Measurements from ENCODE around the gene TPD52L1.

Gene TPD52L1

DNA sequence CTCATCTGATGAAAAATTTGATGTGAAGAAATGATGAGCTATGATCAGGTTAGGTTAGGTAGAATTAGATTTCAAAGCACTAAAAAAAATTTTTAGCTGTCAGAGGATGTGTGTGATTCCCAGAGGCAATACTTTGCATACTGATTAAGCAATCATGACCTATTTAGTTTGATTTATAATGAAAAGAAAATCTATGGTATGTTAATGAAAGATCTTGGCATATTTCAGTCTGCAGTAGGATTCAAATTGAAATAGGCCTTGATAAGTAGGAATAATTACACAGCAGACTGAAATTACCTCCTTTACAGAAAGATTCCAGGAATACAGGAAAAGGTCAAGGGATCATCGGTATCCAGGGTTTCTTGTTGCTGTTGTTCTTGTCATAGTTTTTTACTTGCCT is 78.9 kb downstream of the TPD52L1 start:
- Histone ChIP-seq H3K36me3 (ENCODE audit: control insufficient read depth, insufficient read depth, low read length) (no peaks in the 10 kb centered on the region), H3K9me3 (ENCODE audit: control insufficient read depth, low read length) (no peaks in the 10 kb centered on the region), H3K27me3 (ENCODE audit: control insufficient read depth, insufficient read depth, low read length) (no peaks in the 10 kb centered on the region), H3K4me1 (ENCODE audit: control insufficient read depth, insufficient read depth, low read length) (peaks cover 7% of the 10 kb centered on the region), H3K9ac (ENCODE audit: low read length) (no peak overlapping the region), H3K4me3 (ENCODE audit: low read length) (no peak overlapping the region)

DNA sequence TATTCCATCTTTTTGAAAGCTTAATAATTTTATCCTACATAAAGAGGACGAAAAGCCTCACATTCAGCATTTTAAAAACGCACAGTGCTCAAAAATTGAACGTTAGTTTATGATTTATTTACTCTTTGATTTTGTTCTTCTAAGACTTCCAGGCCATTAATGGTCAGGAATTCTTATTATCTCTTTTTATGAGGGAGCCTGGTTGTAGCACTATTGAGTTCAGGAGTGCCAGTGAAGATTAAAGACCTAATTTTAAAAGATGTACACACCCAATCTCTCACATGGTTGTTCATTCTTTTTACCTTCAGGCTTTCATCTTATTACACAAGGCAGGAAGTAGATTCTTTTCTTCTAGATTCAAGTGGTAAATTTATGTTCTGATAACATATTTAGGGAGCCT is 79.6 kb downstream of the TPD52L1 start:
- Histone ChIP-seq H3K4me3 (ENCODE audit: low read length) (no peak overlapping the region), H3K9me3 (ENCODE audit: control insufficient read depth, low read length) (no peaks in the 10 kb centered on the region), H3K36me3 (ENCODE audit: control insufficient read depth, insufficient read depth, low read length) (no peaks in the 10 kb centered on the region), H3K4me1 (ENCODE audit: control insufficient read depth, insufficient read depth, low read length) (peaks cover 7% of the 10 kb centered on the region), H3K27me3 (ENCODE audit: control insufficient read depth, insufficient read depth, low read length) (no peaks in the 10 kb centered on the region), H3K9ac (ENCODE audit: low read length) (no peak overlapping the region)

DNA sequence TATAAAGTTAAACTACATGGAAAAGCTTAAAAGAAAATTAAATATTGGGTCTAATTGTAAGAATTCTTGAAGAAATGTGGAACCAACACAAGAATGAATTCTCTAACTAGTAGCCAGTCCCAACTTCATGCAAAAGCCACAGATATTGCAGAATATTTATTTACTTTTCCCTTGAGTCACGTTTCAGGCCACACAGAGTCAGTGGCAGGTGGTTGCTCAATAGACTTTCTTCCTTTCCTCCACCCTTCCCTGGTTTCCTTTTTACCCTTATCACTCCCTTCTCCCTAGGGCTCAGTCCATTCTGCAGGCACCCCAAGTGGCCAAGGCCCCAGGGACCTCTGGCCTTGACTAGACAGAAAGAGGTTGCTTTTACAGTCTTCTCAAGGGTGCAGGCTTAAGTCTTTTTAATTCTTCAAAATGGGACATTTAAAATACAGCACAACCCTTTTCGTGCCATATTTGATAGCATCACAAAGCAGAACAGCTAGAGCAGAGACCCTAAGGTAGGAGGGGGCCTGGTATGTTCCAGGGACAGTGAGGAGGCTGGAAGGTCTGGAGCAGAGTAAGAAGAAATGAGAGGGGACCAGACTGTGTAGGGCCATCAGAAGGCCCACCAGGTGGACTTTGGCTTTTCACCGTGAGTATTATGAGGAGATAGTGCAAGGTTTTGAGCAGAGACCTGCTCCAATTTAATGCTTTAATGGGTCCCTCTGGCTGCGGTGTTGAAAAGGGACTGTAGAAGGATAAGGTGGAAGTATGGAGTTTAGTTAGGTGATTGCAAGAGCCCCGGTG is 83.2 kb downstream of the TPD52L1 start:
- Histone ChIP-seq H3K9me3 (ENCODE audit: control insufficient read depth, low read length) (no peaks in the 10 kb centered on the region), H3K4me1 (ENCODE audit: control insufficient read depth, insufficient read depth, low read length) (no peaks in the 10 kb centered on the region), H3K27me3 (ENCODE audit: control insufficient read depth, insufficient read depth, low read length) (no peaks in the 10 kb centered on the region), H3K4me3 (ENCODE audit: low read length) (no peak overlapping the region), H3K9ac (ENCODE audit: low read length) (no peak overlapping the region), H3K36me3 (ENCODE audit: control insufficient read depth, insufficient read depth, low read length) (no peaks in the 10 kb centered on the region)

DNA sequence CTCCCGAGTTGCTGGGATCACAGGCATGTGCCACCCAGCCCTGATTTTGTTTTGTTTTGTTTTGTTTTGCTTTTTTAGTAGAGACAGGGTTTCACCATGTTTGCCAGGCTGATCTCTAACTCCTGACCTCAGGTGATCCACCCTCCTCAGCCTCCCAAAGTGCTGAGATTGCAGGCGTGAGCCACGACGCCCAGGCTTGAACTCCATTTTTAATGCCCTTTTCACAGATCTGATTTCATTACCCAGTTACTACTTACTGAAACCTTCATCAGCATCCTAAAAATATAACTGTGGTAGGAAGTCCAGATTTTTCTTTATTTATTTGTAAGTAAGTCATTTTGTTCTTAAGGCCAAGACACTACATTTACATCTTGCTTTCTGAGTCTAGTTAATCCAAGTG is 84.2 kb downstream of the TPD52L1 start:
- Histone ChIP-seq H3K4me1 (ENCODE audit: control insufficient read depth, insufficient read depth, low read length) (no peaks in the 10 kb centered on the region), H3K36me3 (ENCODE audit: control insufficient read depth, insufficient read depth, low read length) (no peaks in the 10 kb centered on the region), H3K9me3 (ENCODE audit: control insufficient read depth, low read length) (no peaks in the 10 kb centered on the region), H3K4me3 (ENCODE audit: low read length) (no peak overlapping the region), H3K9ac (ENCODE audit: low read length) (no peak overlapping the region), H3K27me3 (ENCODE audit: control insufficient read depth, insufficient read depth, low read length) (no peaks in the 10 kb centered on the region)

DNA sequence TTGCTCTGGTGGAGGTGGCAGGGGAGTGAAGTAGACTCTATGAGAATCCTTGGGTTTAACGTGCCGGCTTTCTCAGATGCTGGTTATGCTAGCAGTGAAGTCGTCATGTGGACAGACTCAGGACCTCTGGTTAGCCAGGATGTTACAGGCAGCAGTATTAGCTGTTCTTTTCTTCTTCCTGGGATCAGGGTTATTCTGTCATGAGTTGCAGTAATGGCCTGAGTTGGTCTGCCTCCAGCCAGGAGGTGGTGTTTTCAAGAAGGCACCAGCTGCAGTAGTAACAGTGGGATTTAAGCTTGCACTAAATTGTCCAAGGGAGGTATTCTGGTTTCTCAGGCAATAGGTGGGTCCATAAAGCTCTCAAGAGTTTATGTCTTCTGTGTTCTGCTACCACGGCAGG is 91.5 kb downstream of the TPD52L1 start:
- Histone ChIP-seq H3K27me3 (ENCODE audit: control insufficient read depth, insufficient read depth, low read length) (no peaks in the 10 kb centered on the region), H3K36me3 (ENCODE audit: control insufficient read depth, insufficient read depth, low read length) (no peaks in the 10 kb centered on the region), H3K4me3 (ENCODE audit: low read length) (no peak overlapping the region), H3K4me1 (ENCODE audit: control insufficient read depth, insufficient read depth, low read length) (no peaks in the 10 kb centered on the region), H3K9ac (ENCODE audit: low read length) (no peak overlapping the region), H3K9me3 (ENCODE audit: control insufficient read depth, low read length) (no peaks in the 10 kb centered on the region)

DNA sequence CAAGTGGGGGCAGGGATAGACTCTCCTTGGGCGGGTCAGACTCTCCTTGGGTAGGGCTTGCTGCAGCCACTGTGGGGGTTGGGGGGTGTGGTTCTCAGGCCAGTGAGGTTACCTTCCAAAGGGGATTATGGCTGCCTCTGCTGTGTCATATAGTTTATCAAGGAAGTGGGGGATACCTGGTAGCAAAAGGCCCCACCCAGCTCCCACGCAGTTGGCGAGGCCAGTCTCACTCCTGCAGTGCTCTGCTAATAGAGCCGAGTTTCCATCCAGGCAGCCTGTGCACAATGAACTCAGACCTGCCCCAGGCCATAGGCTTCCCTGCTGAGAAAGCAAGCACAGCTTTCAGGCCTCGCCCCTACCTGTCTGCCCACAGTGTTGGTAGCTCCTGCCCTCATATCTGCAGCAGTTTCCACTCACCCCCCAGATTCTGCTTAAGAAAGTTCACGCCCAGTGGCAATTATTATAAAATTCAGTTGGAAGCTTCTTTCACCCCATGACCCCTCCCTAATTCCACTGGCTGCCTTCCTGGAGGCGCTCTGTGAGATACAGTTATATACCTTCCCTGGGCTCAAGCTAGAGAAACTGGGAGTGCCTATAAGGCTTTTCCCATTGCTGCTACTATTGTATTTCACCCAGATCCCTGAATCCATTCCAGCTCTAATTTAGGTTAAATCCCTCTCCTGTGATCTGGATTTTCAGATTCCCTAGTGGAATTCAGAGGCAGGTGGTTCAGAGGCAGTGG is 92.1 kb downstream of the TPD52L1 start:
- H3K27me3 ChIP-seq (ENCODE audit: control insufficient read depth, insufficient read depth, low read length): no peaks in the 10 kb centered on the region
- H3K9me3 ChIP-seq (ENCODE audit: control insufficient read depth, low read length): no peaks in the 10 kb centered on the region
- no peak overlapping the region for H3K4me3 ChIP-seq (ENCODE audit: low read length)
- H3K36me3 ChIP-seq (ENCODE audit: control insufficient read depth, insufficient read depth, low read length): no peaks in the 10 kb centered on the region
- H3K9ac ChIP-seq (ENCODE audit: low read length): no peak overlapping the region
- H3K4me1 ChIP-seq (ENCODE audit: control insufficient read depth, insufficient read depth, low read length): no peaks in the 10 kb centered on the region

DNA sequence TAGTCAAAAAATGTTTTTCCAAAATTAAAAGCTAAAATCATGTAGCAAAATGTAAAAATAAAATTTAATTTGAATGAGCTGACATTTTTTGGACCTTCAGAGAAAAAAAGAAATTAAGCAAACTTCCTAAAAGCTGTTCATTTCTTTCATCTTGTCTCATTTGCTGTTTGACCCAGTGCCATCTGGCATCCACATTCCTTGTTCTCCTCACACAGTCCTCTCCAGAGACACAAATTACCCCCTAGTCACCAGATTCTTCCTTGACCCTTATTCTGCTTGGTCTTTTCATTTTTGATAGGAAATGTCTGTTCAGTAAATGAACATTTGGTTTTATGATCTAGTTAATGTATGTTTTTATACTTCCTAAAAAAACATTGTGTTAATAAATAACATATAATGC is 93.0 kb downstream of the TPD52L1 start:
- Histone ChIP-seq H3K27me3 (ENCODE audit: control insufficient read depth, insufficient read depth, low read length) (no peaks in the 10 kb centered on the region), H3K9me3 (ENCODE audit: control insufficient read depth, low read length) (no peaks in the 10 kb centered on the region), H3K4me1 (ENCODE audit: control insufficient read depth, insufficient read depth, low read length) (no peaks in the 10 kb centered on the region), H3K4me3 (ENCODE audit: low read length) (no peak overlapping the region), H3K36me3 (ENCODE audit: control insufficient read depth, insufficient read depth, low read length) (no peaks in the 10 kb centered on the region), H3K9ac (ENCODE audit: low read length) (no peak overlapping the region)

DNA sequence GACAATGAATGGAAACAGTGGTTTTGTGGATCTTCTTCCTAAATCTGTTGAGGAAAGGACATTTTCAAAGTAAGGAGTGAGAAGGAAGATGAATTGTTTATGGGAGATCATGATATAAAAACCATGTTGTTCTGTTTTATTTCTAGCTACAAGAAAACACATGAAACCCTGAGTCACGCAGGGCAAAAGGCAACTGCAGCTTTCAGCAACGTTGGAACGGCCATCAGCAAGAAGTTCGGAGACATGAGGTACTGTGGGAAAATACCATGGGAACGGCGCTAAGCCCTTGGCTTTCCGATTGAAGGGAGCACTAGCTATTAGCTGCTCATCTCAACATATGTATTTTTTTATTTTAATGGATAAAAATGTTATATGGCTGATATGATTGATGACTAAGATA is 94.6 kb downstream of the TPD52L1 start:
- no peaks in the 10 kb centered on the region for H3K27me3 ChIP-seq (ENCODE audit: control insufficient read depth, insufficient read depth, low read length)
- H3K9me3 ChIP-seq (ENCODE audit: control insufficient read depth, low read length): no peaks in the 10 kb centered on the region
- no peaks in the 10 kb centered on the region for H3K4me1 ChIP-seq (ENCODE audit: control insufficient read depth, insufficient read depth, low read length)
- H3K36me3 ChIP-seq (ENCODE audit: control insufficient read depth, insufficient read depth, low read length): no peaks in the 10 kb centered on the region
- no peak overlapping the region for H3K4me3 ChIP-seq (ENCODE audit: low read length)
- no peak overlapping the region for H3K9ac ChIP-seq (ENCODE audit: low read length)

DNA sequence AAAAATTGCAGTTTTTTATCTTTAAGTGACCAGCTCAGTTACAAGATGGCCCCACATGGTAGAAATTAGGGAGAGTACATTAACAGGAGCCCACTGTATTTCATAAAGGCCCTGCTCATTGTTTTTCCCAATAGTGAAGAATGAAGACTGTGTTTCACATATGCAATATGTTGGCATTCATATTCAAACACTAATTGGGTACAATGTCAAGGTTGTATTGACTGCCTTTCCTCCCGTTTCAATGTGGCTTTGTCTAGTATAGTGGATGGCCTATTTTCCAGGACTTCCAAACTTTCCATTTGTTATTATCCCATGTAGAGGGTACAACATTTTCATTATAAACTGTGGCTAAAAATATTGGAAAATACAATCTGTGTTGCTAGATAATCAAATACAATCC is 96.9 kb downstream of the TPD52L1 start:
- H3K9ac ChIP-seq (ENCODE audit: low read length): no peak overlapping the region
- no peaks in the 10 kb centered on the region for H3K4me1 ChIP-seq (ENCODE audit: control insufficient read depth, insufficient read depth, low read length)
- no peaks in the 10 kb centered on the region for H3K9me3 ChIP-seq (ENCODE audit: control insufficient read depth, low read length)
- H3K4me3 ChIP-seq (ENCODE audit: low read length): no peak overlapping the region
- no peaks in the 10 kb centered on the region for H3K36me3 ChIP-seq (ENCODE audit: control insufficient read depth, insufficient read depth, low read length)
- no peaks in the 10 kb centered on the region for H3K27me3 ChIP-seq (ENCODE audit: control insufficient read depth, insufficient read depth, low read length)

DNA sequence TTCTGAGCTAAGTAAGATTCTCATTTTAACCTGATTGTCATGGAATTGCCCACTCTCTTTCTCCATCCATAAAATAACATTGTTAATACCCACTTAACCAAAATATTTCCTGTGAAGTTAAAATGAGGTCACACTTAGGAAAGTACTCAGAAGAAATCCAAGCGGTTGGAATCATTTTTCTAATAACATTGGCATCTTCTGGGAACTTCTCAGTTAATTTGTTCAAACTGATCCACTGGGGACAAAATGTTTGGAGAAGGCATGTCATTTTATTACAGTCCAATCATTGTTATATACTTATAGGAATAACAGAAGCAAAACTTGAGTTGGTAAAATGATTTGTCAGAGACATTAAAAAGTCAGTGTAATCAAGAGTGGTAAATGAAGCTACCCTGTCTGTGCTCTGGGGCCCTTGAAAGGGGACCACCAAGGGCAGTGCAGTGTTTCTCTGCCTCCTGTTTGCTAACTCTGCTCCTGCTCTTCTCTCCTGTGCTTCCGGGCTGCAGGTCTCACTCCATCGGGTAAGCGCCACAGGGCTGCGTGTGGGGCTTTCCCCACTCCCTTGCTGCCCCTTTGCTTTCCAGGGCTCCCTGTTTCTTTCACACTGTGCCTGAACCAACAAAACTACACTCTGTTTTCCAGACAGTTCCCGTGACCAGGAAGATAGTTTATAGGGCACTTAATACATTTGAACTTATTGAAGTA is 98.1 kb downstream of the TPD52L1 start:
- no peak overlapping the region for H3K4me3 ChIP-seq (ENCODE audit: low read length)
- no peaks in the 10 kb centered on the region for H3K9me3 ChIP-seq (ENCODE audit: control insufficient read depth, low read length)
- no peaks in the 10 kb centered on the region for H3K27me3 ChIP-seq (ENCODE audit: control insufficient read depth, insufficient read depth, low read length)
- no peak overlapping the region for H3K9ac ChIP-seq (ENCODE audit: low read length)
- no peaks in the 10 kb centered on the region for H3K36me3 ChIP-seq (ENCODE audit: control insufficient read depth, insufficient read depth, low read length)
- H3K4me1 ChIP-seq (ENCODE audit: control insufficient read depth, insufficient read depth, low read length): no peaks in the 10 kb centered on the region

DNA sequence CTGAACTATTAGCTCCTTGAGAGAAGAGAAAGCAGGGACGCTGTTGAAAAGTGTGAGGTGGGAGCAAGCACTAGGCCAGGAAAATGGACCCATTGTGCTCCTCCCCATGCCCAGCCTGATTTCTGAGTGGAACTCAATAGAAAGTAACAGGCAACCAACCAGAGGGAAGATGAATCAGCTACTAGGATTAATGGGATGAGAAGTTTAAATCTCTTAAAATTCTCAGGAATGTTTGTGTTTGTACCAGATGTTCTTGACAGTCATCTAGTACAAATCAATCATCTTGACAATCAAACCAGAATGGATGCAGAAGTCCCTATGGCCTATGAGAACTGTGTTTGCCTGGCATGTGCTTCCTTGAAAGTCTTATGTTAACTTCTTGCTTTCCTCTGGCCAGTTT is 99.3 kb downstream of the TPD52L1 start:
- H3K9me3 ChIP-seq (ENCODE audit: control insufficient read depth, low read length): no peaks in the 10 kb centered on the region
- no peaks in the 10 kb centered on the region for H3K4me1 ChIP-seq (ENCODE audit: control insufficient read depth, insufficient read depth, low read length)
- H3K4me3 ChIP-seq (ENCODE audit: low read length): no peak overlapping the region
- H3K9ac ChIP-seq (ENCODE audit: low read length): no peak overlapping the region
- no peaks in the 10 kb centered on the region for H3K36me3 ChIP-seq (ENCODE audit: control insufficient read depth, insufficient read depth, low read length)
- H3K27me3 ChIP-seq (ENCODE audit: control insufficient read depth, insufficient read depth, low read length): no peaks in the 10 kb centered on the region

DNA sequence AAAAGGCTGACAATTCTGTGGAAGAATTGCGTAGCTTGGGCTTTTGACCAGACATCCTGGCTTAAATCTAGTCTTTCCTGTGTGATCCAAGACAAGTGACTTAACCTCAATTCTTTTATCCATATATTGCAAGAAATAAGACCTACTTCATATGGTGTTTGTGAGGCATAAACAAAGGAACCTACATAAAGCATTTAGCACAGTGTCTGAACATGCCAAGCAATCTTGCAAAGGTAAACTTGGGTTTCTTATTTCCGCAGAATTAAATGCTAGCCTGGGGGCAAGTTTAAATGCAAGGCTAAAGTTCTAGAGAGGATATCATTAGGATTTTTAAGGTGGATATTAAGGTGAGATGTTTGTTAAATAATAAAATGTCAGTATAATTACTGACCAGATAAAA is 100.3 kb downstream of the TPD52L1 start:
- Histone ChIP-seq H3K4me3 (ENCODE audit: low read length) (no peak overlapping the region), H3K4me1 (ENCODE audit: control insufficient read depth, insufficient read depth, low read length) (no peaks in the 10 kb centered on the region), H3K9me3 (ENCODE audit: control insufficient read depth, low read length) (no peaks in the 10 kb centered on the region), H3K9ac (ENCODE audit: low read length) (no peak overlapping the region), H3K27me3 (ENCODE audit: control insufficient read depth, insufficient read depth, low read length) (no peaks in the 10 kb centered on the region), H3K36me3 (ENCODE audit: control insufficient read depth, insufficient read depth, low read length) (no peaks in the 10 kb centered on the region)
